Panc1 (cell line): ENCODE results near the gene C16orf89. TPM values are rescaled to one million over a fixed set of nuclear protein-coding genes. Genes with fewer than 3 reads are reported as not detected.

ENCODE experiments used
- ATAC-seq: fragments of 200-7000 bp; cut with Tn5 transposase; 2 replicates; pipeline ENCODE4 v1.9.1; 2020; ENCODE audit warnings: mild to moderate bottlenecking, moderate library complexity
- BruUV-seq: library from RNA; stranded (reverse); fragments of 400-500 nt; replicated peaks from 2 replicates; lab custom pipeline; 2021; lab: Mats Ljungman, UMichigan
- CTCF ChIA-PET: fragments of 300-600 bp; sonication (Branson Sonifier 250); formaldehyde crosslinking; loops from one replicate; lab custom pipeline; 2022; ENCODE audit warnings: antibody characterized with exemption; lab: Charles Lee
- POLR2A ChIA-PET: fragments of 300-600 bp; sonication (Branson Sonifier 250); formaldehyde crosslinking; loops from one replicate; lab custom pipeline; 2022; ENCODE audit warnings: antibody characterized with exemption; lab: Charles Lee
- DNase-seq: peaks from one replicate; pipeline ENCODE4 v3.0.0-alpha.2; 2010; ENCODE audit warnings: low read depth, low spot score
- H3K27ac ChIP-seq: 2 replicates; pipeline ENCODE4 v1.5.1; 2011; ENCODE audit warnings: mild to moderate bottlenecking, low read length, inconsistent platforms
- H3K27me3 ChIP-seq: fragments of 200-500 bp; sonication (Bioruptor generic); 2 replicates; pipeline ENCODE4 v1.6.0; 2014; ENCODE audit warnings: low read length, inconsistent platforms; ENCODE audit not compliant: control insufficient read depth, insufficient read depth
- H3K36me3 ChIP-seq: fragments of 200-500 bp; sonication (Bioruptor generic); 2 replicates; pipeline ENCODE4 v1.5.1; 2014; ENCODE audit warnings: inconsistent platforms, mild to moderate bottlenecking, low read length, moderate library complexity; ENCODE audit not compliant: control insufficient read depth, insufficient read depth
- H3K4me1 ChIP-seq: 2 replicates; pipeline ENCODE4 v1.5.1; 2011; ENCODE audit warnings: inconsistent platforms, mild to moderate bottlenecking, low read length, moderate library complexity; ENCODE audit not compliant: control insufficient read depth, insufficient read depth
- H3K4me3 ChIP-seq, 2 experiments: 2 replicates each; pipeline ENCODE4 v1.5.1; 2011 to 2012; ENCODE audit warnings: low read depth in 2 of 2, low read length in 2 of 2, mild to moderate bottlenecking in 2 of 2, inconsistent platforms in 1 of 2, moderate library complexity in 1 of 2
- H3K9me3 ChIP-seq: fragments of 200-500 bp; sonication (Bioruptor generic); 2 replicates; pipeline ENCODE4 v1.5.1; 2014; ENCODE audit warnings: low read depth, mild to moderate bottlenecking, inconsistent platforms, low read length, moderate library complexity; ENCODE audit not compliant: control insufficient read depth, insufficient read depth
- POLR2AphosphoS5 ChIP-seq: IDR thresholded peaks from 2 replicates; pipeline ENCODE4 v1.6.1; 2012; ENCODE audit warnings: mild to moderate bottlenecking, low read depth, low read length, moderate library complexity
- SIN3A ChIP-seq: IDR thresholded peaks from 2 replicates; pipeline ENCODE4 v1.6.1; 2012; ENCODE audit warnings: low read depth, mild to moderate bottlenecking, low read length, moderate library complexity, borderline replicate concordance; ENCODE audit not compliant: insufficient read depth
- TCF7L2 ChIP-seq: IDR thresholded peaks from 2 replicates; pipeline ENCODE4 v1.6.1; 2011; ENCODE audit warnings: mild to moderate bottlenecking, low read depth, low read length, inconsistent platforms
- in situ Hi-C: cut with HindIII; loops from 2 replicates; pipeline ENCODE4 v1.10.0; 2016; ENCODE audit warnings: low sequenced_read_pairs, low pct_unique_long_range_greater_than_20kb
- intact Hi-C: fragments of 100-400 bp; cut with micrococcal nuclease; formaldehyde crosslinking; loops from one replicate; pipeline ENCODE4 v1.10.0; 2022; ENCODE audit not compliant: unreplicated experiment
- total RNA-seq: library from RNA; stranded (reverse); gene quantifications from one replicate; pipeline ENCODE4 v1.2.1, GENCODE V29; 2021; ENCODE audit not compliant: unreplicated experiment
- TF ChIP-seq, protein P1 (sequence below): fragments of 450-650 bp; IDR thresholded peaks from 2 replicates; pipeline ENCODE4 v1.5.1; 2017; ENCODE audit warnings: mild to moderate bottlenecking
- TF ChIP-seq, protein P2 (sequence below), 2 experiments: IDR thresholded peaks; 2 replicates each; pipeline ENCODE4 v1.6.1; 2011 to 2012; ENCODE audit warnings: low read depth in 2 of 2, control low read depth in 1 of 2, low read length in 1 of 2, mild to moderate bottlenecking in 1 of 2, moderate library complexity in 1 of 2; ENCODE audit not compliant: insufficient read depth in 1 of 2

C16orf89 gene
- total RNA-seq, 1 experiment from 2014 or later = not detected

DNA sequence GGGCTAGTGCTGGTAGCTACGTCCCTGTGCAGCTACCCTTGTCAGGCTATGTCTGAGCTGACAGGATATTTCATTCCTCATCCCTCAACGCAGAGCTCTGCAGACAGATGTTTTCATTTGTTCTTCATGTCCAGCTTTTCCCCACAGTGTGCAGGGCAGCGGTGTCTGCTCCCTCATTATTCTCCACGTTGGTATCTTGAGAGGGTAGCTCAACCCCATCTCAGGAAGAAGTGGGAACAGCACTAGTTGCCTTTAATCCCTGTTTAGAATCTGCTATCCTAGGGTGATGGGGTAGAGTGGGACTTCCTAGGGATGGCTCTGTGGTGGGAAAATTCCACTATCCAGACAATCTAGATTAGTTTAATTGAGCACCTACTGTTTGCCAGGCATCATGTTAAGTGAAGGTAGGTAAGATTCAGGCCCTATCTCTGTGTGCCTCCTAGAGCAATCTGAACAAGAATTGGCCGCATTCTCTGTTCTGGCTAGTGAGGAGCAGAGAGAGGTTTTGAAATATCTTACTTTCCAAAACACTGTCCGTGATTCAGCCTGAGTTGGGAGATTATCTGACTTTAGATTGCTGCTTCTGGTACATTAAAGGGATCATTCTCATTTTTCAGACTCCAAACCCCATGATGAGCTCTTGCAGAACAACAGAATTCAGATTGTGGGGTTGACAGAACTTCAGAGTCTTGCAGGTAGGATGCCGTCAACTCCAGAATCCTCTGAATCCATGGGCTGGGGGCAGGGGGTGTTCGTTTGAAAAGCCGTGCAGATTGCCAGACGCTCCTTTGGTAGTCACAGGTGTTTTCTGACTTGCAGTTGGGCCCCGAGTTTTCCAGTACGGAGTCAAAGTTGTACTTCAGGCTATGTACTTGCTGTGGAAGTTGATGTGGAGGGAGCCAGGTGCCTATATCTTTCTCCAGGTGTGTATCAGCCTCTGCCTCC is 6.8 kb upstream of the C16orf89 start:
- Histone ChIP-seq H3K27ac (peak overlapping the region; percentile 91), H3K9me3 (no peaks in the 10 kb centered on the region), H3K4me1 (peaks cover 5% of the 10 kb centered on the region; the same call in 1 of the 2 replicates), H3K36me3 (peaks cover 2% of the 10 kb centered on the region), H3K4me3 (peak overlapping the region; percentile 81), H3K27me3 (no peaks in the 10 kb centered on the region)
- DNase-seq (no peak), ATAC-seq (no peak; the same call in none of the 2 replicates)
- POLR2A ChIA-PET = no interaction called here
- in situ Hi-C loops = no loop called here
- CTCF ChIA-PET = interaction anchor here (0.6 kb wide), 1 partner anchor 116 kb away, joined by 3 read pairs; no protein-coding TSS in a partner anchor
- TF ChIP-seq TCF7L2 = no peak
- TF ChIP-seq POLR2AphosphoS5 = no peak
- TF ChIP-seq, protein P1, sequence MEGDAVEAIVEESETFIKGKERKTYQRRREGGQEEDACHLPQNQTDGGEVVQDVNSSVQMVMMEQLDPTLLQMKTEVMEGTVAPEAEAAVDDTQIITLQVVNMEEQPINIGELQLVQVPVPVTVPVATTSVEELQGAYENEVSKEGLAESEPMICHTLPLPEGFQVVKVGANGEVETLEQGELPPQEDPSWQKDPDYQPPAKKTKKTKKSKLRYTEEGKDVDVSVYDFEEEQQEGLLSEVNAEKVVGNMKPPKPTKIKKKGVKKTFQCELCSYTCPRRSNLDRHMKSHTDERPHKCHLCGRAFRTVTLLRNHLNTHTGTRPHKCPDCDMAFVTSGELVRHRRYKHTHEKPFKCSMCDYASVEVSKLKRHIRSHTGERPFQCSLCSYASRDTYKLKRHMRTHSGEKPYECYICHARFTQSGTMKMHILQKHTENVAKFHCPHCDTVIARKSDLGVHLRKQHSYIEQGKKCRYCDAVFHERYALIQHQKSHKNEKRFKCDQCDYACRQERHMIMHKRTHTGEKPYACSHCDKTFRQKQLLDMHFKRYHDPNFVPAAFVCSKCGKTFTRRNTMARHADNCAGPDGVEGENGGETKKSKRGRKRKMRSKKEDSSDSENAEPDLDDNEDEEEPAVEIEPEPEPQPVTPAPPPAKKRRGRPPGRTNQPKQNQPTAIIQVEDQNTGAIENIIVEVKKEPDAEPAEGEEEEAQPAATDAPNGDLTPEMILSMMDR = no peak
- TF ChIP-seq, protein P2, sequence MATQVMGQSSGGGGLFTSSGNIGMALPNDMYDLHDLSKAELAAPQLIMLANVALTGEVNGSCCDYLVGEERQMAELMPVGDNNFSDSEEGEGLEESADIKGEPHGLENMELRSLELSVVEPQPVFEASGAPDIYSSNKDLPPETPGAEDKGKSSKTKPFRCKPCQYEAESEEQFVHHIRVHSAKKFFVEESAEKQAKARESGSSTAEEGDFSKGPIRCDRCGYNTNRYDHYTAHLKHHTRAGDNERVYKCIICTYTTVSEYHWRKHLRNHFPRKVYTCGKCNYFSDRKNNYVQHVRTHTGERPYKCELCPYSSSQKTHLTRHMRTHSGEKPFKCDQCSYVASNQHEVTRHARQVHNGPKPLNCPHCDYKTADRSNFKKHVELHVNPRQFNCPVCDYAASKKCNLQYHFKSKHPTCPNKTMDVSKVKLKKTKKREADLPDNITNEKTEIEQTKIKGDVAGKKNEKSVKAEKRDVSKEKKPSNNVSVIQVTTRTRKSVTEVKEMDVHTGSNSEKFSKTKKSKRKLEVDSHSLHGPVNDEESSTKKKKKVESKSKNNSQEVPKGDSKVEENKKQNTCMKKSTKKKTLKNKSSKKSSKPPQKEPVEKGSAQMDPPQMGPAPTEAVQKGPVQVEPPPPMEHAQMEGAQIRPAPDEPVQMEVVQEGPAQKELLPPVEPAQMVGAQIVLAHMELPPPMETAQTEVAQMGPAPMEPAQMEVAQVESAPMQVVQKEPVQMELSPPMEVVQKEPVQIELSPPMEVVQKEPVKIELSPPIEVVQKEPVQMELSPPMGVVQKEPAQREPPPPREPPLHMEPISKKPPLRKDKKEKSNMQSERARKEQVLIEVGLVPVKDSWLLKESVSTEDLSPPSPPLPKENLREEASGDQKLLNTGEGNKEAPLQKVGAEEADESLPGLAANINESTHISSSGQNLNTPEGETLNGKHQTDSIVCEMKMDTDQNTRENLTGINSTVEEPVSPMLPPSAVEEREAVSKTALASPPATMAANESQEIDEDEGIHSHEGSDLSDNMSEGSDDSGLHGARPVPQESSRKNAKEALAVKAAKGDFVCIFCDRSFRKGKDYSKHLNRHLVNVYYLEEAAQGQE (IDR thresholded peaks at IDR 0.05; ENCODE audit: insufficient read depth in 1 of 2, low read depth in 2 of 2, low read length in 1 of 2) = no peak
- no peak for TF ChIP-seq SIN3A
- TSS peak; percentile 63 for BruUV-seq
- intact Hi-C loops = no loop called here

DNA sequence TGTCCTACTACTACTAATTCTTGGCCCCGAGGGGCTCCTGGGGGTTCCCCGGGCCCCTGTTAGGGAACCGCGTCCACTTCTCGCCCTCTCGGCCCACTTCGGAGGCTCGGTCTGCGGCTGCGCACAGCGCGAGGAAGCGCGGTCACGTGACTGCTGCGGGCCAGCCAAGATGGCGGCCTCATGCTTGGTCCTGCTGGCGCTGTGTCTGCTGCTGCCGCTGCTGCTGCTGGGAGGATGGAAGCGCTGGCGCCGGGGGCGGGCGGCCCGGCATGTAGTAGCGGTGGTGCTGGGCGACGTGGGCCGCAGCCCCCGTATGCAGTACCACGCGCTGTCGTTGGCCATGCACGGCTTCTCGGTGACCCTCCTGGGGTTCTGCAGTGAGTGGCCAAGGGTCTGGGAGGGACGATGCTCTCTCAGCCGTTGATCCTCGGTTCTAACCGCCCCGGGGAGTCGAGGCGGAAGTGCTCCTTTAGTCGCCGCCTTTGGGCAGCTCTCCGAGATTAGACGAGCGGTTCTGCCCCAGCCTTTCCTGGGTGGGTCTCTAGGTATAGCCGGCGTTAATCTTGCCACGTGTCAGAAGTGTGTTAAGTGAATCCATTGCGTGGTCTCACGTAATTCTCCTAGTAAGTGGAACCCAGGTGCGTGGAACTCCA is 6.1 kb upstream of the C16orf89 start, which contains the start of gene ALG1:
Gene ALG1, plus strand, starts transcription at position 163 of the 653 bp plus-strand sequence. Its CDS starts 7 bp downstream, at position 170.
- H3K27ac ChIP-seq = peak within 1 kb of the TSS; percentile 91
- peak within 1 kb of the TSS; percentile 81 for H3K4me3 ChIP-seq
- intact Hi-C loops (no loop called here), in situ Hi-C loops (no loop called here)
- peaks cover 2% of the 10 kb centered on the region for H3K36me3 ChIP-seq
- ChIA-PET CTCF (interaction anchor here (0.6 kb wide), 2 partner anchors 32 to 115 kb away, joined by 3 read pairs; no protein-coding TSS in a partner anchor), POLR2A (no interaction called here)
- peak; percentile 81; the same call in 1 of the 2 replicates for TF ChIP-seq SIN3A
- TF ChIP-seq, protein P1 = no peak
- TF ChIP-seq TCF7L2 = no peak
- TF ChIP-seq, protein P2 (IDR thresholded peaks at IDR 0.05; ENCODE audit: insufficient read depth in 1 of 2, low read depth in 2 of 2, low read length in 1 of 2) = peak in 1 of 2 experiments; percentile 46; a peak in 1 of 4 replicates
- peak; percentile 93 for TF ChIP-seq POLR2AphosphoS5
- no peaks in the 10 kb centered on the region for H3K27me3 ChIP-seq
- DNase-seq (no peak), ATAC-seq (peak; percentile 93)
- H3K4me1 ChIP-seq = peaks cover 5% of the 10 kb centered on the region; the same call in 1 of the 2 replicates
- BruUV-seq = no TSS peak
- no peaks in the 10 kb centered on the region for H3K9me3 ChIP-seq
